ENCODE measurements around the gene MRPL12.

GRCh38 chr17:81688616-81689015 lies 14.6 kb upstream of the MRPL12 start:
- TF ChIP-seq POLR2A (IDR thresholded peaks at IDR 0.05; ENCODE audit: low read depth, low read length) = no peak
- no peak for TF ChIP-seq POLR2AphosphoS5 (IDR thresholded peaks at IDR 0.05; ENCODE audit: low read depth, low read length)
